Esophagus squamous epithelium (tissue), 4 donors: ENCODE data around the gene CCDC40.

ENCODE experiments used
- CTCF ChIP-seq, 6 experiments: fragments of 450-650 bp in 4 of 6; fragments of 200-600 bp in 2 of 6; sonication (generic) in 2 of 6; IDR thresholded peaks; one replicate each; pipeline ENCODE4 v1.5.1; 2016 to 2019; ENCODE audit warnings: antibody characterized with exemption in 6 of 6, mild to moderate bottlenecking in 4 of 6, moderate library complexity in 4 of 6
- POLR2A ChIP-seq, 4 donors: fragments of 450-650 bp; IDR thresholded peaks; one replicate each; pipeline ENCODE4 v1.6.1; 2017; ENCODE audit warnings: antibody characterized with exemption in 4 of 4, mild to moderate bottlenecking in 4 of 4, moderate library complexity in 3 of 4

GRCh38 chr17:79997011-79997660, 39.3 kb upstream of the CCDC40 start:
- TF ChIP-seq CTCF (IDR thresholded peaks at IDR 0.05) (no peak), POLR2A (IDR thresholded peaks at IDR 0.05) (no peak)
